ENCODE measurements around the gene LTBP3. TPM values are rescaled to one million over a fixed set of nuclear protein-coding genes. Genes with fewer than 3 reads are reported as not detected.

Gene LTBP3
- total and polyA plus RNA-seq, 2 of the 13 experiments (the other 11 are each of a cell fraction or from before 2014, with no cell fraction given) = 12.2 to 68.1 TPM

GRCh38 chr11:65580031-65580692 is 22.0 kb upstream of the LTBP3 start:
- ChIA-PET CTCF (ENCODE audit: low intra/inter-chr PET ratio, low total read pairs) (no interaction called here), POLR2A (interaction anchor here (0.6 kb wide), 1 partner anchor 24 kb away, joined by 3 read pairs; no protein-coding TSS in a partner anchor)
- ATAC-seq = no peak

GRCh38 chr11:65579291-65579690 is 21.1 kb upstream of the LTBP3 start:
- intact Hi-C loops (cut with micrococcal nuclease; ENCODE audit: unreplicated experiment) = no loop called here
- Histone ChIP-seq H4K20me1 (ENCODE audit: insufficient read depth, low read length) (no peaks in the 10 kb centered on the region), H3K9ac (ENCODE audit: insufficient read depth, low read depth, low read length) (no peak overlapping the region), H3K79me2 (ENCODE audit: insufficient read depth, low read length) (peaks cover 1% of the 10 kb centered on the region), H3K4me3 (replicated peaks in 1 of 3; ENCODE audit: insufficient read depth in 1 of 3, low read depth in 2 of 3, low read length in 3 of 3) (no peak overlapping the region), H3K27ac (ENCODE audit: extremely low read length, insufficient read depth, low read length) (no peak overlapping the region), H3K4me2 (ENCODE audit: low read depth, low read length) (no peak overlapping the region), H3K27me3 (ENCODE audit: control insufficient read depth in 1 of 2, insufficient read depth in 2 of 2, low read length in 2 of 2) (no peaks in the 10 kb centered on the region), H2AFZ (ENCODE audit: low read length) (no peak overlapping the region), H3K4me1 (ENCODE audit: insufficient read depth, low read length) (peaks cover 53% of the 10 kb centered on the region), H3K36me3 (replicated peaks in 1 of 2; ENCODE audit: control insufficient read depth in 1 of 2, insufficient read depth in 2 of 2, low read length in 2 of 2) (0 out of 5 replicates have a peak, but pooled peaks cover 0 to 4% of the 10 kb centered on the region in 2 experiments), H3K9me3 (ENCODE audit: low read length) (no peaks in the 10 kb centered on the region)
- ATAC-seq (no peak), DNase-seq (ENCODE audit: low spot score) (no peak), FAIRE-seq (no peak)
- BruUV-seq (replicated peaks) = no TSS peak
- peak; percentile 81 for TF ChIP-seq CEBPB (IDR thresholded peaks at IDR 0.05; ENCODE audit: borderline replicate concordance, low read depth, low read length)
- TF ChIP-seq PAX8 (CRISPR knock-in tag; IDR thresholded peaks at IDR 0.05; ENCODE audit: borderline replicate concordance) = no peak
- no peak for TF ChIP-seq SMC3 (IDR thresholded peaks at IDR 0.05; ENCODE audit: low read length)
- TF ChIP-seq MZF1 (CRISPR knock-in tag; IDR thresholded peaks at IDR 0.05; ENCODE audit: borderline replicate concordance) = no peak
- in situ Hi-C loops (cut with HindIII; ENCODE audit: extremely low pct_ligation_motif_present, low pct_unique_long_range_greater_than_20kb) = loop anchor here (5.0 kb wide), 1 partner anchor 33 kb away; the partner anchor contains the start of gene MAP3K11
- ChIA-PET POLR2A (no interaction called here), CTCF (ENCODE audit: low intra/inter-chr PET ratio, low total read pairs) (no interaction called here)
- 73% methylated on average over 4 of the region's 4 CpGs for WGBS (ENCODE audit: low lambda C conversion rate)

More at GRCh38 chr11:65580031-65580692, 22.0 kb upstream of the LTBP3 start:
- Histone ChIP-seq H3K27ac (ENCODE audit: extremely low read length, insufficient read depth, low read length) (no peak overlapping the region), H3K79me2 (ENCODE audit: insufficient read depth, low read length) (peaks cover 1% of the 10 kb centered on the region), H3K27me3 (ENCODE audit: control insufficient read depth in 1 of 2, insufficient read depth in 2 of 2, low read length in 2 of 2) (no peaks in the 10 kb centered on the region), H3K4me1 (ENCODE audit: insufficient read depth, low read length) (peaks cover 48% of the 10 kb centered on the region), H3K36me3 (replicated peaks in 1 of 2; ENCODE audit: control insufficient read depth in 1 of 2, insufficient read depth in 2 of 2, low read length in 2 of 2) (0 out of 5 replicates have a peak, but pooled peaks cover 0 to 4% of the 10 kb centered on the region in 2 experiments), H3K4me2 (ENCODE audit: low read depth, low read length) (no peak overlapping the region), H2AFZ (ENCODE audit: low read length) (no peak overlapping the region), H3K9ac (ENCODE audit: insufficient read depth, low read depth, low read length) (no peak overlapping the region), H3K9me3 (ENCODE audit: low read length) (no peaks in the 10 kb centered on the region), H4K20me1 (ENCODE audit: insufficient read depth, low read length) (no peaks in the 10 kb centered on the region), H3K4me3 (replicated peaks in 1 of 3; ENCODE audit: insufficient read depth in 1 of 3, low read depth in 2 of 3, low read length in 3 of 3) (no peak overlapping the region)
- in situ Hi-C loops (cut with HindIII; ENCODE audit: extremely low pct_ligation_motif_present, low pct_unique_long_range_greater_than_20kb) = no loop called here
- TF ChIP-seq AGO2 (optimal IDR thresholded peaks at IDR 0.05; ENCODE audit: low read depth, low read length) (peak; percentile 12), ZNF530 (CRISPR knock-in tag; IDR thresholded peaks at IDR 0.05; ENCODE audit: low read depth) (no peak)
- intact Hi-C loops (cut with micrococcal nuclease; ENCODE audit: unreplicated experiment) = no loop called here
- BruUV-seq (replicated peaks) = no TSS peak
- WGBS (ENCODE audit: low lambda C conversion rate) = 100% methylated on average over 5 of the region's 19 CpGs
- no peak for FAIRE-seq
- no peak for DNase-seq (ENCODE audit: low spot score)
